Progenitor cell of endocrine pancreas (in vitro differentiated cells): ENCODE data around the gene FABP1. TPM values are rescaled to one million over a fixed set of nuclear protein-coding genes. Genes with fewer than 3 reads are reported as not detected.

Experiments used
- DNase-seq: peaks from one replicate; pipeline ENCODE4 v3.0.0; 2021; ENCODE audit warnings: low spot score; ENCODE audit not compliant: unreplicated experiment
- H3K27ac Mint-ChIP-seq: 2 replicates; pipeline ENCODE4 v1.8.0; 2021; ENCODE audit warnings: mild to moderate bottlenecking, moderate library complexity, mixed read lengths
- H3K27me3 Mint-ChIP-seq: 2 replicates; pipeline ENCODE4 v1.8.0; 2021; ENCODE audit warnings: mixed read lengths
- H3K36me3 Mint-ChIP-seq: 2 replicates; pipeline ENCODE4 v1.8.0; 2022; ENCODE audit warnings: mixed read lengths; ENCODE audit not compliant: insufficient read depth
- H3K4me1 Mint-ChIP-seq: 2 replicates; pipeline ENCODE4 v1.8.0; 2021; ENCODE audit warnings: low read depth, mixed read lengths
- H3K4me3 Mint-ChIP-seq: 2 replicates; pipeline ENCODE4 v1.8.0; 2021; ENCODE audit warnings: low read depth, mild to moderate bottlenecking, moderate library complexity, mixed read lengths
- H3K9me3 Mint-ChIP-seq: 2 replicates; pipeline ENCODE4 v1.8.0; 2021; ENCODE audit warnings: low read depth, mixed read lengths
- CTCF ChIP-seq: fragments of 200-600 bp; sonication (generic); IDR thresholded peaks from one replicate; pipeline ENCODE4 v1.5.0; 2021; ENCODE audit warnings: antibody characterized with exemption, mild to moderate bottlenecking; ENCODE audit not compliant: unreplicated experiment
- total RNA-seq: library from RNA; stranded (reverse); gene quantifications from 2 replicates; pipeline ENCODE4 v1.2.1, GENCODE V29; 2021

The FABP1 gene
- total RNA-seq, 1 donor from 2014 or later: 4.5 TPM

GRCh38 chr2:88087763-88088162, 40.1 kb downstream of the FABP1 start:
- Mint-ChIP-seq H3K4me3 (no peak overlapping the region), H3K27ac (no peak overlapping the region), H3K27me3 (no peaks in the 10 kb centered on the region), H3K36me3 (no peaks in the 10 kb centered on the region), H3K4me1 (peaks cover under 1% of the 10 kb centered on the region), H3K9me3 (no peaks in the 10 kb centered on the region)
- DNase-seq: no peak
- no peak for TF ChIP-seq CTCF

GRCh38 chr2:88087073-88087472, 40.8 kb downstream of the FABP1 start:
- no peaks in the 10 kb centered on the region for H3K9me3 Mint-ChIP-seq
- H3K36me3 Mint-ChIP-seq: no peaks in the 10 kb centered on the region
- TF ChIP-seq CTCF: no peak
- H3K4me1 Mint-ChIP-seq: peaks cover 4% of the 10 kb centered on the region
- H3K4me3 Mint-ChIP-seq: no peak overlapping the region
- H3K27ac Mint-ChIP-seq: peak overlapping the region; percentile 13
- H3K27me3 Mint-ChIP-seq: no peaks in the 10 kb centered on the region
- DNase-seq: no peak

- Mint-ChIP-seq H3K27ac (no peak overlapping the region), H3K4me3 (no peak overlapping the region), H3K27me3 (no peaks in the 10 kb centered on the region), H3K4me1 (peaks cover 5% of the 10 kb centered on the region), H3K9me3 (no peaks in the 10 kb centered on the region), H3K36me3 (no peaks in the 10 kb centered on the region)
- no peak for DNase-seq
- TF ChIP-seq CTCF: no peak
Measured at GRCh38 chr2:88086401-88086800, 41.5 kb downstream of the FABP1 start.

GRCh38 chr2:88085602-88086001, 42.3 kb downstream of the FABP1 start:
- H3K9me3 Mint-ChIP-seq: no peaks in the 10 kb centered on the region
- DNase-seq: no peak
- no peak overlapping the region for H3K27ac Mint-ChIP-seq
- no peaks in the 10 kb centered on the region for H3K36me3 Mint-ChIP-seq
- H3K27me3 Mint-ChIP-seq: no peaks in the 10 kb centered on the region
- no peak overlapping the region for H3K4me3 Mint-ChIP-seq
- H3K4me1 Mint-ChIP-seq: peaks cover 5% of the 10 kb centered on the region
- TF ChIP-seq CTCF: no peak

- Mint-ChIP-seq H3K27me3 (no peaks in the 10 kb centered on the region), H3K27ac (no peak overlapping the region), H3K9me3 (no peaks in the 10 kb centered on the region), H3K4me3 (no peak overlapping the region), H3K36me3 (no peaks in the 10 kb centered on the region), H3K4me1 (peaks cover 5% of the 10 kb centered on the region)
- DNase-seq: no peak
- TF ChIP-seq CTCF: no peak
Measured at GRCh38 chr2:88085099-88085498, 42.8 kb downstream of the FABP1 start.

DNA sequence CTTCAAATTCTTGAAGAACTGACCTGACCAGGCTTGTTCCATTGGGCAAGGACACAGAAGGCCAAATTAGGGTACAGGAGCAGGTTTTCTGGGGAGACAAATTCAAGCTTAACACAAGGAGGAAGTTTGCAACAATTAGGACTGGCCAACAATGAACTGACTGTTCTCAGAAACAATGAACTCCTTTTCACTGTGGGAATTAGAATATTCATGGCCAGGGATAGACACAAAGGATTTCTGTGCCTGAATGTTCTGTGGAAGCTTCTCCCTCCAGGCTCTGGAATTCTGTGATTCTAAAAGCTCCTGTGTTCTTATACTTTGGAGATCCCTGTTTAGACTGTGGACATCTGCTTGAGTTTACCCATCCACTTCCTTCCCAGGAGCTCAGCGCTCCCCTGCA, 45.1 kb downstream of the FABP1 start:
- no peak for DNase-seq
- Mint-ChIP-seq H3K4me3 (no peak overlapping the region), H3K9me3 (no peaks in the 10 kb centered on the region), H3K27ac (peak overlapping the region; percentile 47), H3K27me3 (no peaks in the 10 kb centered on the region), H3K4me1 (peaks cover 5% of the 10 kb centered on the region), H3K36me3 (no peaks in the 10 kb centered on the region)
- no peak for TF ChIP-seq CTCF
